DND-41 (cell line): ENCODE measurements around the gene DGKA.

Experiments used
- CTCF ChIP-seq: IDR thresholded peaks from 2 replicates; pipeline ENCODE4 v1.5.1; 2012; ENCODE audit warnings: borderline replicate concordance, low read length, moderate library complexity, mild to moderate bottlenecking; ENCODE audit not compliant: poor library complexity, severe bottlenecking; ENCODE audit errors: extremely low read depth
- EZH2 ChIP-seq: IDR thresholded peaks from 3 replicates; pipeline ENCODE4 v1.6.1; 2012; ENCODE audit warnings: borderline replicate concordance, low read depth, mild to moderate bottlenecking, moderate library complexity, low read length, inconsistent platforms; ENCODE audit not compliant: severe bottlenecking

- TF ChIP-seq CTCF: no peak
- no peak for TF ChIP-seq EZH2
Measured at GRCh38 chr12:55997535-55997859, 66.5 kb downstream of the DGKA start.
